Measurements from ENCODE around the gene ARHGEF33.

The ARHGEF33 gene

DNA sequence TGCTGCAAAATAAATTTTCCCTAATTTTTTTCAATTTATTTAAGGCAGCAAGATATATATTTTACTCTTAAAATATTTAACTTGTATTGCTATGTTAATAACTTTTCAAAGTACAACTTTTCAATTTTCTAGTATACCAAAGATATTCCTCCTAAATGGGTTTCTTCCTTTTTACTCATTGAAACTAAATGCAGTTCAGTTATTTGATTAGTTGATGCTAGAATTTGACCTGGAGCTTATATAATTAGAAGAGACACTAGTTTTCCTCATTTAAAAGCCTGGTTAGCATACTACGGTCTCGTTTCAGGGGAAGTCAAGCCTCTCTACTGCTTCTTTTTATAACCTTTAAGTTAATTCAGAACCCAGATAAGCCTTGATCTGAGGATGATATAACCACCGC lies at the start of gene ARHGEF33:
Gene ARHGEF33, plus strand, starts transcription at position 301 of the 400 bp plus-strand sequence. CDS start 29,573 bp downstream, outside the sequence.
- DNase-seq (ENCODE audit: extremely low spot score): no peak
- CTCF ChIA-PET: interaction anchor here (0.9 kb wide), 1 partner anchor 14 kb away, joined by 3 read pairs; the partner anchor contains the start of genes DHX57 and MORN2
- TF ChIP-seq ARNT (IDR thresholded peaks at IDR 0.05): no peak
- TF ChIP-seq, protein P1, sequence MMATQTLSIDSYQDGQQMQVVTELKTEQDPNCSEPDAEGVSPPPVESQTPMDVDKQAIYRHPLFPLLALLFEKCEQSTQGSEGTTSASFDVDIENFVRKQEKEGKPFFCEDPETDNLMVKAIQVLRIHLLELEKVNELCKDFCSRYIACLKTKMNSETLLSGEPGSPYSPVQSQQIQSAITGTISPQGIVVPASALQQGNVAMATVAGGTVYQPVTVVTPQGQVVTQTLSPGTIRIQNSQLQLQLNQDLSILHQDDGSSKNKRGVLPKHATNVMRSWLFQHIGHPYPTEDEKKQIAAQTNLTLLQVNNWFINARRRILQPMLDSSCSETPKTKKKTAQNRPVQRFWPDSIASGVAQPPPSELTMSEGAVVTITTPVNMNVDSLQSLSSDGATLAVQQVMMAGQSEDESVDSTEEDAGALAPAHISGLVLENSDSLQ (IDR thresholded peaks at IDR 0.05): no peak
- TF ChIP-seq FOXK2 (IDR thresholded peaks at IDR 0.05): no peak
- no peak for TF ChIP-seq ZNF384 (IDR thresholded peaks at IDR 0.05)
- TF ChIP-seq SP1 (IDR thresholded peaks at IDR 0.05): no peak
- TF ChIP-seq HDGF (IDR thresholded peaks at IDR 0.05; ENCODE audit: borderline replicate concordance): no peak
- TF ChIP-seq TARDBP (IDR thresholded peaks at IDR 0.05): no peak
- TF ChIP-seq ELF4 (IDR thresholded peaks at IDR 0.05): no peak
- no peak for TF ChIP-seq BHLHE40 (IDR thresholded peaks at IDR 0.05; ENCODE audit: borderline replicate concordance)
- no peak for TF ChIP-seq FOXM1 (IDR thresholded peaks at IDR 0.05; ENCODE audit: borderline replicate concordance)
- TF ChIP-seq L3MBTL2 (conservative IDR thresholded peaks at IDR 0.05): no peak
- TF ChIP-seq LEF1 (IDR thresholded peaks at IDR 0.05; ENCODE audit: borderline replicate concordance): no peak
- TF ChIP-seq CTBP1 (IDR thresholded peaks at IDR 0.05; ENCODE audit: borderline replicate concordance): no peak
- POLR2A ChIA-PET: no interaction called here

DNA sequence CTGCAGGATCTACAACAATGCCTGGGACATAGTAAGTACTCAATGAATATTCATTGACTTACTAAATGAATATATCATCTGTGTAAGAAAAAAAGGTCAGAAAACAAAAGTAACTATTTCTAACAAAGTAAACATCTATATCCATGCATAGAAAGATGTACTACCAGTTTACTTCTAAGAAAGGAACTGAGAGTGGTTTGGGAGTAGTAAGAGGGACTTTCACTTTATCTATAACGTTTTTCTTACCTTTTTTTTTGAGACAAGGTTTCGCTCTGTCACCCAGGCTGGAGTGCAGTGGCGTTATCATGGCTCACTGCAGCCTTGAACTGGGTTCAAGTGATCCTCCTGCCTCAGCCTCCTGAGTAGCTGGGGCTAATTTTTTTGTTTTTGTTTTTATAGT lies 39.6 kb upstream of the ARHGEF33 start:
- no peak for TF ChIP-seq ELF4 (IDR thresholded peaks at IDR 0.05)
- TF ChIP-seq BHLHE40 (IDR thresholded peaks at IDR 0.05; ENCODE audit: borderline replicate concordance): no peak
- TF ChIP-seq FOXM1 (IDR thresholded peaks at IDR 0.05; ENCODE audit: borderline replicate concordance): no peak
- TF ChIP-seq HDGF (IDR thresholded peaks at IDR 0.05; ENCODE audit: borderline replicate concordance): no peak
- TF ChIP-seq L3MBTL2 (conservative IDR thresholded peaks at IDR 0.05): no peak
- POLR2A ChIA-PET: no interaction called here
- no peak for DNase-seq (ENCODE audit: extremely low spot score)
- CTCF ChIA-PET: no interaction called here

DNA sequence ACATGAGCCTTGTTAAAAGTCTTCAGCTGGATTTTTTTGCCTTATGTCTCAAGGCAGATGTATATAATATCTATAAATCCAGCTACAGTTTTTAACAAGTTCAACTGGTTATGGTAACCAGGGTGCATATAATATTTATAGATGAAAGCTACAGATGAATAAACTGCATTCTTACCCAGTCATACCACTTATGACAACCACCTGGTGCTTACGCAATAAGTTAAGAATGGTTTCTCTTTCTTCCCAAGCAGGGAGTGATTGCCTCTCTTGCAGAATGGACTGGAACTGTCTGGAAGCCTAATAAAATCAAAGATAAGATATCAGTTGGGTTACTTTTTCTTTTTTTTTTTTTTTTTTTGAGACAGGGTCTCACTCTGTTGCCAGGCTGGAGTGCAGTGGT lies 33.5 kb upstream of the ARHGEF33 start:
- ChIA-PET CTCF (no interaction called here), POLR2A (no interaction called here)
- TF ChIP-seq ELF4 (IDR thresholded peaks at IDR 0.05) (no peak), ZNF384 (IDR thresholded peaks at IDR 0.05) (no peak), SUZ12 (IDR thresholded peaks at IDR 0.05) (no peak), FOXM1 (IDR thresholded peaks at IDR 0.05; ENCODE audit: borderline replicate concordance) (no peak), L3MBTL2 (conservative IDR thresholded peaks at IDR 0.05) (no peak), CTBP1 (IDR thresholded peaks at IDR 0.05; ENCODE audit: borderline replicate concordance) (no peak), LEF1 (IDR thresholded peaks at IDR 0.05; ENCODE audit: borderline replicate concordance) (no peak), SP1 (IDR thresholded peaks at IDR 0.05) (no peak), NFRKB (IDR thresholded peaks at IDR 0.05) (no peak)
- DNase-seq (ENCODE audit: extremely low spot score): no peak

DNA sequence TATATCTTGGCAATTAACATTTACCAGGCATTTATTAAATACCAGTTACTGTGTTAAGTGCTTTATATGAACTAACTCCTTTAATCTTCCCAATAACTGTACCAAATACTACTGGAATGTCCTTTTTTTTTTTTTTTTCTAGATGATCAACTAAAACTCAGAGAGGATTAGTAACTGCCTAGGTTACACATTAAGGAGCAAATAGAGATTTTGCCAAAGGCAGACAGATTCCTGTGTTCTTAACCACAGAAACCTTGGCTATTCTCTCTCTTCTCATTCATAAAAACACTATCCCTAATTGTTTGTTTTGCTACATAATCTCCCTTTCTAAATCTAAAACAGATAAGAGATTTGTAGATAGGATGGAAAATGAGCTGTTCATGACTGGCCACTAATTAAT lies 27.2 kb upstream of the ARHGEF33 start:
- no peak for DNase-seq (ENCODE audit: extremely low spot score)
- POLR2A ChIA-PET: no interaction called here
- TF ChIP-seq CTBP1 (IDR thresholded peaks at IDR 0.05; ENCODE audit: borderline replicate concordance): no peak
- CTCF ChIA-PET: no interaction called here

DNA sequence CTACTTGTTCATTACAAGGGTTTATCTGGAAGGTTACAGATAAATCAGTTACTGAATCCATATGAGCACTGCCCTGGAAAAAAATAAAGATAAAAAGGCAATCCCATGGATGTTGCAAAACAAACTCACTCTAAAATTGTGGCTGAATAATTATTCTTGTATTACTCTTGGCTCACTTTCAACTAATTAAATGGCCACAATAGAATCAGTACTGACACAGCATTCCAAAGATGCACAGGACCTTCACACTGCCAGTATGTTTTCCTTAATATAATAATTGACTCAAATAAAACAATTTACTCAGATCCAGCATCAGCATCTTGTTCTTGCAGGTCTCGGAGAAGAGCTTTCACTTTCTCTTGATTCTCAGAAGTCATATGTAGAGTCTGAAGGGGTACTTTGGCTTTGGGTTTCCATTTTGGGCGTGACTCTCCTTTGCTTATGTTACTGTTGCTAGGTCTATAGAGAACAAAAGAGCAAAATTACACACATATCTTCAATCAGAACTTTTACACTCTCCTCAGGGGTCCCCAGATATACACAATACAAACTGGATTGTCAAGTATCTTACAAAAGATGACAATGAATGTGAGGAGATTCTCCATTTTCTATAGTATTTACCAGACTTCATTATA lies 26.5 kb upstream of the ARHGEF33 start:
- CTCF ChIA-PET: no interaction called here
- TF ChIP-seq FOXK2 (IDR thresholded peaks at IDR 0.05) (no peak), ELF4 (IDR thresholded peaks at IDR 0.05) (no peak), HDGF (IDR thresholded peaks at IDR 0.05; ENCODE audit: borderline replicate concordance) (no peak), CTBP1 (IDR thresholded peaks at IDR 0.05; ENCODE audit: borderline replicate concordance) (no peak), FOXM1 (IDR thresholded peaks at IDR 0.05; ENCODE audit: borderline replicate concordance) (no peak), L3MBTL2 (conservative IDR thresholded peaks at IDR 0.05) (no peak), TARDBP (IDR thresholded peaks at IDR 0.05) (no peak), LEF1 (IDR thresholded peaks at IDR 0.05; ENCODE audit: borderline replicate concordance) (no peak), FOXA1 (IDR thresholded peaks at IDR 0.05) (no peak), SUZ12 (IDR thresholded peaks at IDR 0.05) (no peak), ARNT (IDR thresholded peaks at IDR 0.05) (no peak), ZNF384 (IDR thresholded peaks at IDR 0.05) (no peak), SP1 (IDR thresholded peaks at IDR 0.05) (no peak), BHLHE40 (IDR thresholded peaks at IDR 0.05; ENCODE audit: borderline replicate concordance) (no peak), NFRKB (IDR thresholded peaks at IDR 0.05) (no peak)
- TF ChIP-seq, protein P1 (IDR thresholded peaks at IDR 0.05): no peak
- POLR2A ChIA-PET: no interaction called here
- no peak for DNase-seq (ENCODE audit: extremely low spot score)

DNA sequence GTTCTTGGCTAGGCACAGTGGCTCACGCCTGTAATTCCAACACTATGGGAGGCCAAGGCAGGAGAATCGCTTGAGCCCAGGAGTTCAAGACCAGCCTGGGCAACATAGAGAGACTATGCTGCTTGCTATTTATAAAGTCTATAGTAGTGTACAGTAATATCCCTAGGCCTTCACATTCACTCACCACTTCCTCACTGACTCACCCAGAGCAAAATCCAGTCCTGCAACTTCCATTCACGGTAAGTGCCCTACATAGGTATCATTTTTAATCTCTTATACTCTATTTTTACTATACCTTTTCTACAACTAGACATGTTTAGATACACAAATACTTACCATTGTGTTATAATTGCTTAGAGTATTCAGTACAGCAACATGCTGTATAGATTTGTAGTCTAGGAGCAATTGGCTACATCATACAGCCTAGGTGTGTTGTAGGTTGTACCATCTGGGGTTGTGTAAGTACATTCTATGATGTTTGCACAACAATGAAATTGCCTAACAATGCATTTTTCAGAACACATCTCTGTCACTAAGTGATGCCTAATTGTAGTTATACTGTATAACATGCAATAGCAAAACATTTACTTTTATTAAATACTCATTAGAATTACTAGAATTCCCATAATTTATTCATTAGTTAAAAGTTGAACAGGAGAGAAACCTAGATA lies 22.8 kb upstream of the ARHGEF33 start:
- ChIA-PET POLR2A (no interaction called here), CTCF (no interaction called here)
- TF ChIP-seq SUZ12 (IDR thresholded peaks at IDR 0.05): no peak
- no peak for TF ChIP-seq L3MBTL2 (conservative IDR thresholded peaks at IDR 0.05)
- no peak for TF ChIP-seq TARDBP (IDR thresholded peaks at IDR 0.05)
- TF ChIP-seq, protein P1 (IDR thresholded peaks at IDR 0.05): no peak
- TF ChIP-seq CTBP1 (IDR thresholded peaks at IDR 0.05; ENCODE audit: borderline replicate concordance): no peak
- no peak for TF ChIP-seq HDGF (IDR thresholded peaks at IDR 0.05; ENCODE audit: borderline replicate concordance)
- no peak for TF ChIP-seq NFRKB (IDR thresholded peaks at IDR 0.05)
- TF ChIP-seq SP1 (IDR thresholded peaks at IDR 0.05): no peak
- TF ChIP-seq FOXA1 (IDR thresholded peaks at IDR 0.05): no peak

More for the DNA sequence above, 22.8 kb upstream of the ARHGEF33 start:
- no peak for DNase-seq (ENCODE audit: extremely low spot score)

All from HEK293T (cell line).